HCT116 (cell line): ENCODE data around the gene HOPX. TPM values are rescaled to one million over a fixed set of nuclear protein-coding genes. Genes with fewer than 3 reads are reported as not detected.

Experiments
- ATAC-seq: fragments of 200-7000 bp; cut with Tn5 transposase; 2 replicates; pipeline ENCODE4 v1.9.1; 2020; ENCODE audit warnings: mild to moderate bottlenecking, moderate library complexity
- BruUV-seq: library from RNA; stranded (reverse); fragments of 400-500 nt; replicated peaks from 2 replicates; lab custom pipeline; 2021; lab: Mats Ljungman, UMichigan
- CTCF ChIA-PET: fragments of 300-600 bp; sonication (Branson Sonifier 250); formaldehyde crosslinking; loops from one replicate; lab custom pipeline; 2021; ENCODE audit warnings: antibody characterized with exemption; lab: Charles Lee
- POLR2A ChIA-PET: fragments of 300-600, 350-600 bp; sonication (Branson Sonifier 250); formaldehyde crosslinking; loops from one replicate; lab custom pipeline; 2021; ENCODE audit warnings: antibody characterized with exemption; lab: Charles Lee
- RAD21 ChIA-PET, 2 experiments: fragments of 300-600 bp; sonication (Branson Sonifier 250); formaldehyde crosslinking; loops; one replicate each; lab custom pipeline; 2023; ENCODE audit warnings: low total read pairs in 2 of 2; ENCODE audit not compliant: uncharacterized antibody in 2 of 2, unreplicated experiment in 2 of 2, low non-redundant PET in 1 of 2; lab: Charles Lee
- DNase-seq: peaks from one replicate; pipeline ENCODE4 v3.0.0-alpha.2; 2010; ENCODE audit warnings: low read depth, low spot score
- H2AFZ ChIP-seq: fragments of 200-600 bp; shearing (Covaris generic), sonication (generic); 2 replicates; pipeline ENCODE4 v1.6.1; 2017; ENCODE audit warnings: low read depth, mixed run types, mixed read lengths, antibody characterized with exemption, low read length; ENCODE audit not compliant: poor library complexity, severe bottlenecking
- H3K27ac ChIP-seq: 2 replicates; pipeline ENCODE4 v1.5.1; 2012; ENCODE audit warnings: low read depth, low read length
- H3K27me3 ChIP-seq: fragments of 200-600 bp; sonication (generic); 2 replicates; pipeline ENCODE4 v1.6.1; 2016; ENCODE audit warnings: mixed run types, low read length, mixed read lengths; ENCODE audit not compliant: insufficient read depth
- H3K36me3 ChIP-seq, 2 experiments: fragments of 200-500 bp in 1 of 2; fragments of 200-600 bp in 1 of 2; sonication (Bioruptor generic) in 1 of 2; sonication (generic) in 1 of 2; 2 replicates each; pipeline versions ENCODE4 v1.5.1 to v1.6.1; 2014 to 2016; ENCODE audit warnings: low read length in 2 of 2, inconsistent platforms in 1 of 2, mixed read lengths in 1 of 2, mixed run types in 1 of 2; ENCODE audit not compliant: insufficient read depth in 2 of 2, control insufficient read depth in 1 of 2
- H3K4me1 ChIP-seq, 2 experiments: fragments of 200-600 bp in 1 of 2; sonication (generic) in 1 of 2; 2 replicates each; pipeline versions ENCODE4 v1.5.1 to v1.6.1; 2012 to 2017; ENCODE audit warnings: low read length in 2 of 2, inconsistent platforms in 1 of 2, mild to moderate bottlenecking in 1 of 2, mixed read lengths in 1 of 2, mixed run types in 1 of 2, moderate library complexity in 1 of 2; ENCODE audit not compliant: insufficient read depth in 2 of 2, control insufficient read depth in 1 of 2
- H3K4me2 ChIP-seq: fragments of 200-600 bp; sonication (generic); 2 replicates; pipeline ENCODE4 v1.6.1; 2017; ENCODE audit warnings: mixed run types, low read length, mixed read lengths
- H3K4me3 ChIP-seq, 2 experiments: fragments of 200-600 bp in 1 of 2; sonication (generic) in 1 of 2; replicated peaks in 1 of 2; 2 replicates each; pipeline ENCODE4 v1.5.1; 2011 to 2016; ENCODE audit warnings: low read length in 2 of 2, control low read depth in 1 of 2, low read depth in 1 of 2, mild to moderate bottlenecking in 1 of 2, mixed read lengths in 1 of 2, mixed run types in 1 of 2
- H3K79me2 ChIP-seq: fragments of 200-600 bp; sonication (generic); 2 replicates; pipeline ENCODE4 v1.6.1; 2017; ENCODE audit warnings: mild to moderate bottlenecking, mixed run types, low read length, moderate library complexity, mixed read lengths; ENCODE audit not compliant: insufficient read depth
- H3K9ac ChIP-seq: fragments of 200-600 bp; sonication (generic); 2 replicates; pipeline ENCODE4 v1.6.1; 2016; ENCODE audit warnings: low read length, mixed read lengths
- H3K9me2 ChIP-seq: fragments of 200-600 bp; sonication (generic), shearing (Covaris generic); 2 replicates; pipeline ENCODE4 v1.6.1; 2017; ENCODE audit warnings: mixed run types, mild to moderate bottlenecking, moderate library complexity; ENCODE audit not compliant: insufficient read depth
- H3K9me3 ChIP-seq, 2 experiments: fragments of 200-500 bp in 1 of 2; fragments of 200-600 bp in 1 of 2; sonication (Bioruptor generic) in 1 of 2; sonication (generic) in 1 of 2; 2 replicates each; pipeline ENCODE4 v1.6.1; 2014 to 2017; ENCODE audit warnings: low read length in 2 of 2, mixed read lengths in 2 of 2, inconsistent platforms in 1 of 2, low read depth in 1 of 2, mild to moderate bottlenecking in 1 of 2, mixed run types in 1 of 2, moderate library complexity in 1 of 2; ENCODE audit not compliant: control insufficient read depth in 1 of 2, insufficient read depth in 1 of 2
- H4K20me1 ChIP-seq: fragments of 200-600 bp; sonication (generic), shearing (Covaris generic); 2 replicates; pipeline ENCODE4 v1.6.1; 2017; ENCODE audit warnings: mixed run types, mild to moderate bottlenecking, moderate library complexity; ENCODE audit not compliant: insufficient read depth
- ATF3 ChIP-seq: IDR thresholded peaks from 2 replicates; pipeline ENCODE4 v1.6.1; 2012
- CBX3 ChIP-seq: IDR thresholded peaks from 2 replicates; pipeline ENCODE4 v1.6.1; 2012; ENCODE audit warnings: low read depth
- CEBPB ChIP-seq: IDR thresholded peaks from 2 replicates; pipeline ENCODE4 v1.6.1; 2012; ENCODE audit warnings: low read depth
- ELF1 ChIP-seq: IDR thresholded peaks from 2 replicates; pipeline ENCODE4 v1.6.1; 2012; ENCODE audit warnings: low read depth, borderline replicate concordance
- EZH2 ChIP-seq: fragments of 200-600 bp; sonication (generic); IDR thresholded peaks from 2 replicates; pipeline ENCODE4 v1.6.1; 2017; ENCODE audit warnings: antibody characterized with exemption, mixed run types
- EZH2phosphoT487 ChIP-seq: fragments of 200-600 bp; IDR thresholded peaks from 2 replicates; pipeline ENCODE4 v1.6.1; 2018; ENCODE audit warnings: antibody characterized with exemption, borderline replicate concordance
- FOSL1 ChIP-seq: IDR thresholded peaks from 2 replicates; pipeline ENCODE4 v1.6.1; 2012; ENCODE audit warnings: low read depth
- JUND ChIP-seq: IDR thresholded peaks from 2 replicates; pipeline ENCODE4 v1.6.1; 2012
- MAX ChIP-seq: IDR thresholded peaks from 2 replicates; pipeline ENCODE4 v1.6.1; 2012
- POLR2A ChIP-seq: IDR thresholded peaks from 2 replicates; pipeline ENCODE4 v1.7.0; 2011; ENCODE audit warnings: borderline replicate concordance; ENCODE audit not compliant: insufficient read depth, insufficient read length; ENCODE audit errors: extremely low read depth
- POLR2AphosphoS5 ChIP-seq: IDR thresholded peaks from 2 replicates; pipeline ENCODE4 v1.6.1; 2011; ENCODE audit warnings: mild to moderate bottlenecking, low read depth, low read length, moderate library complexity
- RAD21 ChIP-seq: IDR thresholded peaks from 2 replicates; pipeline ENCODE4 v1.6.1; 2012; ENCODE audit warnings: low read depth, mild to moderate bottlenecking
- SIN3A ChIP-seq: IDR thresholded peaks from 2 replicates; pipeline ENCODE4 v1.6.1; 2012; ENCODE audit warnings: low read depth
- SRF ChIP-seq: IDR thresholded peaks from 2 replicates; pipeline ENCODE4 v1.6.1; 2012; ENCODE audit warnings: low read depth
- TCF7L2 ChIP-seq: IDR thresholded peaks from 2 replicates; pipeline ENCODE4 v1.7.0; 2011; ENCODE audit warnings: borderline replicate concordance, inconsistent platforms; ENCODE audit not compliant: insufficient read depth, insufficient read length; ENCODE audit errors: extremely low read depth
- ZBTB33 ChIP-seq: IDR thresholded peaks from 2 replicates; pipeline ENCODE4 v1.6.1; 2011; ENCODE audit warnings: mild to moderate bottlenecking, low read length, moderate library complexity; ENCODE audit not compliant: insufficient replicate concordance; ENCODE audit errors: extremely low read depth
- ZNF274 ChIP-seq: fragments of 200-500 bp; sonication (Bioruptor generic); IDR thresholded peaks from 2 replicates; pipeline ENCODE4 v1.6.1; 2014; ENCODE audit warnings: mild to moderate bottlenecking, low read depth, low read length, inconsistent platforms
- intact Hi-C: fragments of 100-400 bp; cut with micrococcal nuclease; formaldehyde crosslinking; loops from 2 replicates; pipeline ENCODE4 v1.10.0; 2022
- total RNA-seq: library from RNA; stranded (reverse); gene quantifications from one replicate; pipeline ENCODE4 v1.2.1, GENCODE V29; 2021; ENCODE audit not compliant: unreplicated experiment
- TF ChIP-seq, protein P1 (sequence below): IDR thresholded peaks from 2 replicates; pipeline ENCODE4 v1.6.1; 2012; ENCODE audit warnings: low read depth

The HOPX gene
- total RNA-seq, 1 experiment from 2014 or later: 0.42 TPM

DNA sequence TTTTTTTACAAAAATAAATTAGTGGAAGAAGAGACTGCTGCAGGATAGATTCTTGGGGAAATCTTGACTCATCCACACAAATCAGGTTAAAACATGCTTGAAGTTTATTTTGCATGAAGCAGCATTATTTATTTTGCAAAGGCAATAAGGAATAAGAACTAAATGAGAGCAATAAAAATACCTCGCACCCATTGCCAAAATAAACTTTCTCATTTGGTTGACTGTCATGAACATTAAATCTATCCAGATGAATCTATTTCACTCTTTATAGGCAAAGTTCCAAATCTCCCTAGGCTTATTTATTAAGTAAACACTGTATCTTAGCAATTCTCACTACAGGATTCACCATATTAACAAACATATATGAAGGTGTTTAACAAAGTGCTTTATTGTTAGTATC lies 58.9 kb downstream of the HOPX start:
- Histone ChIP-seq H3K36me3 (no peaks in the 10 kb centered on the region), H3K9ac (no peak overlapping the region), H3K4me3 (no peak overlapping the region), H3K4me2 (no peak overlapping the region), H4K20me1 (no peaks in the 10 kb centered on the region), H3K9me2 (no peaks in the 10 kb centered on the region), H3K79me2 (no peaks in the 10 kb centered on the region), H3K4me1 (peaks cover 7 to 11% of the 10 kb centered on the region in 2 experiments; a peak in 2 of 4 replicates)
- ChIA-PET RAD21 (no interaction called here), POLR2A (no interaction called here)
- ATAC-seq (no peak), DNase-seq (no peak)
- intact Hi-C loops: no loop called here
- TF ChIP-seq CBX3: no peak
- TF ChIP-seq POLR2A: no peak
- TF ChIP-seq, protein P1, sequence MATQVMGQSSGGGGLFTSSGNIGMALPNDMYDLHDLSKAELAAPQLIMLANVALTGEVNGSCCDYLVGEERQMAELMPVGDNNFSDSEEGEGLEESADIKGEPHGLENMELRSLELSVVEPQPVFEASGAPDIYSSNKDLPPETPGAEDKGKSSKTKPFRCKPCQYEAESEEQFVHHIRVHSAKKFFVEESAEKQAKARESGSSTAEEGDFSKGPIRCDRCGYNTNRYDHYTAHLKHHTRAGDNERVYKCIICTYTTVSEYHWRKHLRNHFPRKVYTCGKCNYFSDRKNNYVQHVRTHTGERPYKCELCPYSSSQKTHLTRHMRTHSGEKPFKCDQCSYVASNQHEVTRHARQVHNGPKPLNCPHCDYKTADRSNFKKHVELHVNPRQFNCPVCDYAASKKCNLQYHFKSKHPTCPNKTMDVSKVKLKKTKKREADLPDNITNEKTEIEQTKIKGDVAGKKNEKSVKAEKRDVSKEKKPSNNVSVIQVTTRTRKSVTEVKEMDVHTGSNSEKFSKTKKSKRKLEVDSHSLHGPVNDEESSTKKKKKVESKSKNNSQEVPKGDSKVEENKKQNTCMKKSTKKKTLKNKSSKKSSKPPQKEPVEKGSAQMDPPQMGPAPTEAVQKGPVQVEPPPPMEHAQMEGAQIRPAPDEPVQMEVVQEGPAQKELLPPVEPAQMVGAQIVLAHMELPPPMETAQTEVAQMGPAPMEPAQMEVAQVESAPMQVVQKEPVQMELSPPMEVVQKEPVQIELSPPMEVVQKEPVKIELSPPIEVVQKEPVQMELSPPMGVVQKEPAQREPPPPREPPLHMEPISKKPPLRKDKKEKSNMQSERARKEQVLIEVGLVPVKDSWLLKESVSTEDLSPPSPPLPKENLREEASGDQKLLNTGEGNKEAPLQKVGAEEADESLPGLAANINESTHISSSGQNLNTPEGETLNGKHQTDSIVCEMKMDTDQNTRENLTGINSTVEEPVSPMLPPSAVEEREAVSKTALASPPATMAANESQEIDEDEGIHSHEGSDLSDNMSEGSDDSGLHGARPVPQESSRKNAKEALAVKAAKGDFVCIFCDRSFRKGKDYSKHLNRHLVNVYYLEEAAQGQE: no peak
- no peak for TF ChIP-seq ZNF274
- no peak for TF ChIP-seq ZBTB33
- TF ChIP-seq JUND: no peak
- no peak for TF ChIP-seq TCF7L2
- TF ChIP-seq FOSL1: no peak
- TF ChIP-seq ATF3: no peak
- TF ChIP-seq EZH2phosphoT487: no peak
- TF ChIP-seq SIN3A: no peak
- TF ChIP-seq POLR2AphosphoS5: no peak
- TF ChIP-seq CEBPB: no peak
- TF ChIP-seq SRF: no peak
- TF ChIP-seq RAD21: no peak
- no peak for TF ChIP-seq EZH2
- no peak for TF ChIP-seq MAX
- TF ChIP-seq ELF1: no peak
- TF ChIP-seq, all 23 proteins: peak for 0
- CTCF ChIA-PET: no interaction called here
- peaks cover 0 to 10% of the 10 kb centered on the region in 2 experiments; a peak in 1 of 4 replicates for H3K9me3 ChIP-seq
- BruUV-seq: no TSS peak
- no peaks in the 10 kb centered on the region for H3K27me3 ChIP-seq
- H2AFZ ChIP-seq: no peak overlapping the region
- H3K27ac ChIP-seq: no peak overlapping the region
